ENCODE data around the gene TBCD.
"Not testable (repeated sequence)": the region's sequence is repeated elsewhere in the genome, so short reads cannot be mapped to it uniquely, and the experiment has no call there.

The TBCD gene

DNA sequence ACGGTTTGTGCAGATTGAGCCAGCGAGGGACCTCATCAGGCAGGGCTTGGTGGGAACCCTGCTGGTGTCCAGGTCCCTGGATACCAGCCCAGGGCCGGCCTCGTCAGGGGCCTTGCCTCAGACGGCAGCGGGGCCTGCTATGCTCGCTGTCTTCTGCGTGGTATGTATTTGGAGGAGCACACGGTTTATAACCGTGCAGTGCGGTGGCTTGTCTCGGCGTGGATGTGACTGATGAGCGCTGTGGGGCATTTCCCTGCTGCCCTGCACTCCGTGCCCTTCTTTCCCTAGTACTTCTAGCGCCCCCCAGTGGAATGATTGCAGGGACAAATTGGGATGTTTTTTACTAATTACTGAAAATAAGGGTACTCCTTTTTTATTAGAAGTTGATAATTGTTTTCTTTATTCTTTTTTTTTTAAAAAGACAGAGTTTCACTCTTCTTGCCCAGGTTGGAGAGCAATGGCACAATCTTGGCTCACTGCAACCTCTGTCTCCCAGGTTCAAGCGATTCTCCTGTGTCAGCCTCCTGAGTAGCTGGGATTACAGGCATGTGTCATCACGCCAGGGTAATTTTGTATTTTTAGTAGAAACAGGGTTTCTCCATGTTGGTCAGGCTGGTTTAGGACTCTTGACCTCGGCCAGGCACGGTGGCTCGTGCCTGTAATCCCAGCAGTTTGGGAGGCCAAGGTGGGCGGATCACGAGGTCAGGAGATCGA is 15.3 kb downstream of the TBCD start:
- peak; percentile 40 for DNase-seq

DNA sequence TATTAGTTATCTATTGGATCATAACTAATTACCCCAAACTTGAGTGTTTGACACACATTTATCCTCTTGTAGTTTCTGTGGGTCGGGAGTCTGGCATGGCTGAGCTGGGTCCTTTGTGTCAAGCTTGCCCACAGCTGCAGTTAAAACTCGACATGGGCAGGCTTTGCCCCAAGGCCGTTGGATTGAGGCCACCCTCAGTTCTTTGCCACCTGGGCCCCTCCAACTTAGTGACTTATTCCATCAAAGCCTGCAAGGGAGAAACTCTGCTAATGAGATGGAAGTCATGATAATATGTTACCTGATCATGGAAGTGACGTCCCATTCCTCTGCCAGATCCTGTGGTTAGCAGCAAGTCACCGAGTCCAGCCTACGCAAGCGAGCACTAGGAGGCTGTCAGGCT is 17.2 kb downstream of the TBCD start:
- DNase-seq = no peak

DNA sequence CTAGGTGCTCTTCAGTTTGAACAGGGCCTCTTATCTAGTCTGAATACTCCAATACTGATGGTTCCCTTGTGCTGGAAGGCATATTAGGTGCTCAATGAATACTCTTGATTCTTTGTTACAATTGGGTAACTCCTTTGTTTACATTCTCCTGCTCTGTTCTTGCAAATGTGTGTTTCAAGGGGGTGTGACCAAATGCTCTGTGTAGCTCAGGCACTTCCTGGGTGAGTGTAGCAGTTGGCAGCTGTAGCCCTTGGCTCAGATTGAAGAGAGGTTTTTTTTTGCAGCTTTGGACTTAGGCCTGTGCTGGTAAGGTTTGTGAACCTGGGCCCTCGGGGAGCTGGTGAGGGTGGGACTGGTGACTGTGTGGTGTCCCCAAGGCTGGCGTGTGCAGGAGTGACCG is 20.2 kb downstream of the TBCD start:
- no peak for DNase-seq

DNA sequence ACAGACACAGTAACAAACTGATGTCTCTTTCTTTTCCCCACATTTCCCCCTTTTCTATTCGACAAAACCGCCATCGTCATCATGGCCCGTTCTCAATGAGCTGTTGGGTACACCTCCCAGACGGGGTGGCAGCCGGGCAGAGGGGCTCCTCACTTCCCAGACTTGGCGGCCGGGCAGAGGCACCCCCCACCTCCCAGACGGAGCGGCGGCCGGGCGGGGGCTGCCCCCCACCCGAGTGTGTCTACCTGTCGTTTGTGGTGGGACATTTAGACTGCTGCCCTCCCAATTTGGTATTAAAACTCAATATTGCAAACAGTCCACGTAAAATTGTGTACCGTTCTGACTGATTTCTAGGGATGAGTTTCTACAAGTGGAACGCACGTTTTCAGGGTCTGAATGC is 22.6 kb downstream of the TBCD start:
- DNase-seq = not testable (repeated sequence)

DNA sequence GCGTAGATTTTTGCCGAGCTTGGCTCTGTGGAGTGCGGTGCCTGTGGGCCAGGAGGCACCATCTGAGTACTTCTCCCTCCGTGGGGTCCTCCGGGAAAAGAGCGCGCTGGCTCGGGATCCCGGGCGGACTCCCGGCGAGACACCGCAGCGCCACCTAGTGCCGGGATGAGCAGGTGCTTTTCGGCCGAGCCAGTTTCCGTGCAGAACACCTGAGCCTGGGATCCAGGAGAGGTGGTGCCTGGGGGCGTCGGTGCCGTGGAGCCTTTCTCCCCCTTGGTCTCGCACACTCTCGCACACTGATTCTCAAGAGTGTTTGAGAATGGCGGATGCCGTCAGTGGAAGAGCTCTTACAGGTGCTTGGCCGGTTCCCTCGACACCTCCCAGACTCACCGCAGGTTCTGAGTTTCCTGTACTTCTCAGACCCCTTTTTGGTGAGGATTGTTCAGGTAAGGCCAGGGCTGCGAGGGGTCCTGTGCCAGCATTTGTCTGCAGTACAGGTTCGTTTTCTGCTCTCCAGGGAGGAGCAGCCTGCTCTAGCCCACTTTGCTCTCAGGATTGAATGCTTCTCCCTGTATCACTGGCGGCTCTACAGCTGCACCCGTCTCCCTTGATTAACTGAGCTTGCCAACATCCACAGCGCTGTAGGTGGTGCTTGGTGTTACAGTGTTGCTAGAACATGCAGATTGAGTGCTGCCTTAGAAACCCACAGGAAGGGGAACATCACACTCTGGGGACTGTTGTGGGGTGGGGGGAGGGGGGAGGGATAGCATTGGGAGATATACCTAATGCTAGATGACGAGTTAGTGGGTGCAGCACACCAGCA is 23.3 kb downstream of the TBCD start:
- peak; percentile 43 for DNase-seq

DNA sequence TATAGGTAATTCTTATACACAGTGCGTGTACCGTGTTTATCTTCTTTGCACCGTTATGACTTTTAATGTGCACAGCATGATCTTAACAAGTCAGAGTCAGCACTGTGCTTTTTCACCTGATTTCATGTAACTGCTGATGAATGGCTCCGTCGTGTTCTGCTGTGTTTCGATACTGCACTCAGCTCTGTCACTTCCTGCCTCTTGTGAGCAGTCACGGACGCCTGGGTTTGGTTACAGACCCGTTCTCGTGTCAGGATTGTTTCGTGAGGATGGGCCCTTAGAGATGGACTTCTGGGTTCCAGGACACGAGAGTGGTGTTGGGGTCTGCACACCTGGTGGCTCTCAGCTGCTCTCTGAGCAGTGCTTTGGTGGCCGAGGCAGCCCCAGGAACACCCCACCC is 24.6 kb downstream of the TBCD start:
- no peak for DNase-seq

DNA sequence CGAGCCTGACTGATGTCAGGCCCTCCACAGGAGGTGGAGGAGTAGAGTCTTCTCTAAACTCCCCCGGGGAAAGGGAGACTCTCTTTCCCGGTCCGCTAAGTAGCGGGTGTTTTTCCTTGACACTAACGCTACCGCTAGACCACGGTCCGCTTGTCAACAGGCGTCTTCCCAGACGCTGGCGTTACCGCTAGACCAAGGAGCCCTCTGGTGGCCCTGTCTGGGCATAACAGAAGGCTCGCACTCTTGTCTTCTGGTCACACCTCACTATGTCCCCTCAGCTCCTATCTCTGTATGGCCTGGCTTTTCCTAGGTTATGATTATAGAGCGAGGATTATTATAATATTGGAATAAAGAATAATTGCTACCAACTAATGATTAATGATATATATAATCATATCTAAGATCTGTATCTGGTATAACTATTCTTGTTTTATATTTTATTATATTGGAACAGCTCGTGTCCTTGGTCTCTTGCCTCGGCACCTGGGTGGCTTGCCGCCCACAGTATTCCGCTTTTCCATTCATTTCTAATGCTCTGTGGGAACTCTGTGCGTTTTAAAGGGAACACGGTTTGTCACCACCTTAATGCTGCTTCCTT is 26.0 kb downstream of the TBCD start:
- DNase-seq = peak; percentile 24

DNA sequence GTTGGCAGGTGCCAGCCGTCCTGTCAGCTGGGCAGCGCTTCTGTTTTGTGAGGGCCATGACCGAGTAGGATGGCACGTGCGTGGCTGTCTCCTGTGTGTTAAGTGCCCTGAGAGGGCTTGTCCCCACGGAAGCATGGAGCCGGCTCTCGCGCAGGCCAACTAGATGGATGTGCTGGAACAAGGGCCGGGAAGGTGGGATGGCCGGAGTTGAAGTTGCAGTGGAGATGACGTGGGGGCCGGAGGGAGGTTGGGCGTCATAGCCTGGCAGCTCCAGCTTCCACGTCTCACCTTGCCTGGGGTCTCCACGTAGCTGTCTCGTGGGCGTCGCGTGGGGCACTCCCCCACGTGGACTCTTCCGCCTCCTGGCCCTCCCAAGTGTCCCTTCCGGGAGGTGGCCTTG is 27.7 kb downstream of the TBCD start:
- no peak for DNase-seq

DNA sequence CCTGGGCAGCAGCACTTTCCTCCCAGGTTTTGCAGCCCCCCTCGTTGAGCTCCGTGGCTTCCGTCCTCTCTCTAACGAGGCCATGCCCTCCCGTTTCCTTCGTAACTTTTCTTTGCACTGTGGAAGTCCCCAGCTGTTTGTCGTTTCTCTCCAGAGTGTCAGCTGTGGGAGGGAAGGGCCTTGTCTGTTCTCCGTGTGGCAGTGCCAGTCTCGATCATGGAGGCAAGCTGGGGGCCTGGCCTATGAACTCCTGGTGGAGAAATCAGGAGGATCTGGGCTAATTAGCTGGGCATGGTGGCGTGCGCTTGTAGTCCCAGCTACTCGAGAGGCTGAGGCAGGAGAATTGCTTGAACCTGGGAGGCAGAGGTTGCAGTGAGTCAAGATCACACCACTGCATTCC is 28.3 kb downstream of the TBCD start:
- DNase-seq = no peak

DNA sequence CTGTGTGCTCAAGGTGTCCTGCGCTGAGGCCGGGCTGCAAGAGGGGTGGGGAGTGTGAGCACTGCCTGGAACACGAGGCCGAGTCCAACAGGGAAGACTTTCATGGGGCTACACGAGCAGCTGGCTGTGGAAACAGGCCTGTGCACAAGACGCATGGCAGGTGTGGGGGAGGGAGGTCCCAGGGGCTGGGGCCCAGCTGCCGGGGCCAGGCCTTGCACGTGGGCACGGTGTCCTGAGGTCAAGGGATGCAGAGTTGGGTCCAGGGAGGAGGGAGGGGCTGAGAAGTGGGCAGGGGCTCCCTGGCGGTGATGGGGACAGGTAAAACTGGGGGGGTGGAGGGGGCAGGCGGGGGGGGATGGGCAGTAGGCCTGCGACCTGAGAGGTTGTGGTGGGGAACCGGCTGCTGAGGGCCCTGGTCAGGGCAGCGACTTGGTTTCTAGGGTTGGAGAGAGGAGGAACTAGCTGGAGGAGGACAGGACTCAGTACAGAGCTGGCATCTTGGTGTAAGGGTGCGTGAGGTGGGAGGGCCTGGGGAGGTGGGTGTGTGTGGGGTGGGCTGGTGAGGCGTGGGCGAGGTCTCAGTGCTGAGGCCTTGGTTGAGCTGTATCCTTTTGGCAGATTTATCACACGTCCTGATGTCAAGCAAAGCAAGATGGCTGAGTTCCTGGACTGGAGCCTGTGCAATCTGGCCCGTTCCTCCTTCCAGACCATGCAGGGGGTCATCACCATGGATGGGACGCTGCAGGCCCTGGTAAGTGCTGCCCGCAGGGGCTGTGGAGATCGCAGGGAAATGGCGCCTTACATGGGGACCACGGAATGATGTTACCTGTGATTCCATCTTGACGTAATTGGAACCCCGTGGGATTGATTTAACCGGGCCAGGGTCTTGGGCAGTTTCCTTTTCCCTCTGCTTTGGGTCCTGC is 29.4 kb downstream of the TBCD start:
- no peak for DNase-seq

DNA sequence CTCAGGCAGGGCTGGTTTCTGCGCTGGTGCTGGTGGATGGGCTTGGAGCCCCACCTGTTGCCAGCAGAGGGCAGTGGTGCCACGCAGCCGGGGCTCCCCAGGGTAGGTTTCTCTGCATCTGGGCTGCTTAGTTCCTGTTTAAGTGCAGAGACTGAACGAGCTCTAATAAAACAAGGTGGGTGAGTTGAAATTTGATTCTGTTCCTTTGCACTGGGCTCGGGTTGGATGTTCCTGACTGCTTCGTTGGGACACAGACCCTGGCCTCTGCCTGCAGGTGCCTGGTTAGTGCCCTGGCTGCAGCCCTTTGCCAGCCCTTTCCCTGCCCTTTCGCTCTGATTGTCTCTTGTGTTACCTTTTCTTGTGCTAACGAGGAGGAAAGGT is 30.0 kb downstream of the TBCD start:
- DNase-seq = peak; percentile 86

DNA sequence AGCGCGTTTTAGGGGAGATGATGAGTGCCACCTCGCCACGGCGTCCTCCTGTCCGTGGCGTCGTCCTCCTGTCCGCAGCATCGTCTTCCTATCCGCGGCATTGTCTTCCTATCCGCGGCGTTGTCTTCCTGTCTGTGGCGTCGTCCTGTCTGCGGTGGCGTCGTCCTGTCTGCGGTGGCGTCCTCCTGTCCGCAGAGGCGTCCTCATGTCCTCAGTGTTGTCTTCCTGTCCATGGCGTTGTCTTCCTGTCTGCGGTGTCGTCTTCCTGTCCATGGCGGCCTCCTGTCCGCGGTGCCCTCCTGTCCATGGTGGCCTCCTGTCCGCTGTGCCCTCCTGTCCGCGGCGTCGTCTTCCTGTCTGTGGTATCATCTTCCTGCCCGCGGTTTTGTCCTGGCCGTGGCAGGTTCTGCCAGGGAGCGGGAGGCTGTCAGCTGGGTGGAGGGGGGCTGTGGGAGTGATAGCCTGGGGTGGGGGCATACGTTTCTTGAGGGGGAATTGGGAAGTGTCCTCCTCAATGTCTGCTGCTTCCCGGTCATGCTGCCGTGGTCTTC is 30.9 kb downstream of the TBCD start:
- DNase-seq = peak; percentile 10

DNA sequence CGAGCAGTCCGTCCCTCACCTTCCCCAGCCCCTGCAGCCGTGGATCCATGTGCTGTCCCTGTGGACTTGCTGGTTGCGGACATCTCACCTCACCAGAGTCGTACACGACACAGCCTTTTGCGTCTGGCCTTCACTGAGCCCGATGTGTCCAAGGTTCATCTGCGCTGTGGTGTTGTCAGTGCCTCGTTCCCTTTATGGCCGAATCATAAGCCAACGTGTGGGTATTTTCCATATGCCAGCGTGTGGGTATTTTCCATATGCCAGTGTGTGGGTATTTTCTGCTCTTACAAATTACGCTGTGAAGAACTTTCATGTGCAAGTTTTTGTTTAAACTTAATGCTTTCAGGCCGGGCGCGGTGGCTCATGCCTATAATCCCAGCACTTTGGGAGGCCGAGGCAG is 31.6 kb downstream of the TBCD start:
- DNase-seq = no peak

DNA sequence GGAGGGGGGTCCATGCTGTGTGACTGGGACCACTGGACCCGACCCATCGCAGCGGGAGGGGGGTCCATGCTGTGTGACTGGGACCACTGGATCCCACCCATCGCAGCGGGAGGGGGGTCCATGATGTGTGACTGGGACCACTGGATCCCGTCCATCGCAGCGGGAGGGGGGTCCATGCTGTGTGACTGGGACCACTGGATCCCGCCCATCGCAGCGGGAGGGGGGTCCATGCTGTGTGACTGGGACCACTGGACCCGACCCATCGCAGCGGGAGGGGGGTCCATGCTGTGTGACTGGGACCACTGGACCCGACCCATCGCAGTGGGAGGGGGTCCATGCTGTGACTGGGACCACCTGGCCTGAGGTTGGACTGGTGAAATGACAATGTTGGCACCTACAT is 33.7 kb downstream of the TBCD start:
- not testable (repeated sequence) for DNase-seq

DNA sequence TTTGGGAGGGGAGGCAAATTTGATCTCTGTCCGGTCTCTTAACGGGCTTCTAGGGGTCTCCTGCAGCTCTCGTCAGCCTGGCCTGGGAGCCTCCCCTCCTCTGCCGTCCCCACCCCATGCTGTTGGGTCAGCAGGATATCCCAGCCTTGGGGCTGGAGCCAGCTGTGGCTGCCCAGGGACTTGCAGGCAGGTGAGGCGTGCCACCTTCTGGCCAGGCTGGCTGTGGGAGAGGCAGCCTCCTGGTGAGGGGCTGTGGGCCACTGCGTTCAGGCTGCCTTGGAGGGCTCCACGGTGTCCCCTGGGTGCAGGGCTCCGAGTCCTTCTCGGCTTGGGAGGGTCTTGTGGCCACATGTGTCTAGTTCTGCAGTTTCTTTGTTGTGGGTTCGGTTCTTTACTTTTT is 34.6 kb downstream of the TBCD start:
- DNase-seq = no peak

DNA sequence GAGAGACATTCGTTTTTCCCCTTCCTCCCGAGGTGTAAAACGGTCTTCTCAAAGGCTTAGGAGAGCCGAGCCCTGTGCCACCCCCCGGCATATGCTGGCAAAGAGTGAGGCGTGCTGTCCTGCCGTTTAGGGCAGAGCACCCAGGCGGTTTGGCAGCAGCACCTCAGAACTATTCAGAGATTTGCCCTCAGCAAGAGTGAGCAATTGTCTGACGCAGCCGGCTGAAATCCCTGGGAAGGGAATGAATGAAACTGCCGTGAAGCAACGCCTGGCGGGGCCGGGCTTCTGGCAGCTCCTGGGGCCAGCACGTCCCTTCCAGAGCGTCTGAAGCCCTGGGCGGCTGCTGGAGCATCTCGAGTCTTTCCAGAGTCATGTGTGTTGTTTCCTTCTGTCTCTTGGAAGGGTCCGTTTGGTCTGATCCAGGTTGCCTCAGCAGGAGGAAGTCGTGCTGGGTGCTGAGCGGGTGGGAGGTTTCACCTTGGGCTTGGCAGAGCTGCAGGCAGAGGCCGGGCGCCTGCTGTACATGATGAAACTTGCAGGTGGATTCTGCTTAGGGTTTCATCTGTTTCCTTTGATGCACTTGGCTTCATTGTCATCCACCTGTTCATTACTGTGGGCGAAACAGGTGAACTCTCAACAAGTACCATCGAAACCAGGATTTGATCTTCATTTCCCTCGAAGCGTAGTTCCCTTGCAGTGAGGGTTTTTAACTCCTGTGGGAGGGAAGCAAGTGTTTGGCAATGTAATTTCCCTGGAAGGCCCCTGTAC is 35.4 kb downstream of the TBCD start:
- DNase-seq = no peak

DNA sequence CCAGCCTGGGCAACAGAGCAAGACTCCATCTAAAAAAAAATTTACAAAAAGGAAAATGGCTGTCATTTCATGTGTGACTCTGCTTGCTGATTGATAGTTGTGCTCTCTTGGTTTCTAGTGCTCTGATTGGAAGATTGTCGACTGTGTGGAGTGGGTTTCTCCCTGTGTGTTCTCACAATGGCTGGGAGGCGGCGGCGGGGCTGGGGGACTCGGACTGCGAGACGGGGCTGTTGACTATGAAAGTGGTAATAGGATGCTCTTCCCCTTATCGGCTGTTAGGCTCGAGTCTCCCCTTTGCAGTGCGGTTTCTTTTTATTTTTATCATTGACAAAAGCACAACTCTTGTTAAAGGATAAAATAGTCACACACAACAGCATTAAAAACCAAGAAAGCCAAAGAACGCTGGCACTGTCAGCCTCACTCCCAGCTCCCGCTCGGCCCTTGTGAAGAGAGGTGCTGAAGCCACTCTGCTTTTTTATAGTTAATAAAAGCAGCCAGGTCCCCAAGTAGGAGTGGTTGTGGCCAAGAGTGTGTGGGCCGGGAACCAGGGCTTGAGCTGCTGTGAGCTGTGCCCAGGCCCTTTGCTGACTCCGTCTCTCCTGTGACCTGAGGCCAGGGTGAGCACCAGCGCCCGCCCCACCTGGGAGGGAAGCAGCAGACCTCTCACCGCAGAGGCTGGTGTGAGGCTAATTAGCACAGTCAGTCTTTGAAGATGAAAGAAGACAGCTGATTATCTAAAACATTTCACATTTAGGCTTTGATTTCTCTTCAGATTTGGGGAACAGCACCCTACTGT is 36.5 kb downstream of the TBCD start:
- no peak for DNase-seq

DNA sequence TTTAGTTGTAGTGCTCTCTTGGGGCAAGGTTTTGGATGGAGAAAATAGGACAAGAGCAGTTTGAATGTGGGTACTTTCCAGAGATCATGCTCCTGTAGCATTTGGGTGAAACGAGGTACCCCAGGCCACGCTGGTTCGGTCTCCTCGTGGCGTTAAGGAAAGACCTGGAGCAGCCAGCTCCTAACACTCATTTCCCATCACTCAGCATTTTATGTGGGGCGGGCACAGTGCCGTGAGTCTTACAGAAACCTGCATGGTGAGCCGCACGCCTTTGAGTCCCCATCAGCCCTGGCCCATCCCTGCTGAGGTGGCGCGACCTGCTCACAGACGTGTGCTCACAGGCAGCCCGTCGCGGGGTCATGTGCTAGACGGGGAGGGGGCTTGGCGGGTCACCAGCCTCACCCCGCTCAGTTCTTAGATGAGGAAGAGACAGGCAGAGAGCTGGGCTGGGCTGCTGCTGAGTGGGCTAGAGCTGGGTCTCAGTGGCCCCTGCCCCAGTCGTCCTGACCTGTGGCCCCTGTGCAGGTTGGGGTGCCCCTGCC is 37.3 kb downstream of the TBCD start:
- no peak for DNase-seq

DNA sequence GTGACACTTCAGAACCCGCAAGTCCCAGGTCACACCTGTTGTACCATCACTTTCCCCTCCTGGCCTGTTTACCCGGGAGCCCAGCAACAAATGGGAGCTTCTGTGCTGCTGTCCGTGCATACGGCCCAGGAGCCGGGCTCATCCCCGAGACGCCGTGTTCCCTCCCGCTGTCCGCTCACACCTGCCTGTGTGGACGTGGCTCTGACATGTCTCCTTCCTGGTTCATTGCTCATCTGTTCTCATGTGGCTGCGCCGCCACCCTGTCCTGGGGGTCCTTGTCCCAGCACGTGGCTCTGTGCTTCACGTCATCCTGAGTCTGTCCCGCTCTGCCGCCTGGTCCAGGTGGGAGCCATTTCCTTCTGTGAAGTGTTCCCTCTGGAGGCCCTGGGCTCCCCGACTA is 37.9 kb downstream of the TBCD start:
- DNase-seq = no peak

DNA sequence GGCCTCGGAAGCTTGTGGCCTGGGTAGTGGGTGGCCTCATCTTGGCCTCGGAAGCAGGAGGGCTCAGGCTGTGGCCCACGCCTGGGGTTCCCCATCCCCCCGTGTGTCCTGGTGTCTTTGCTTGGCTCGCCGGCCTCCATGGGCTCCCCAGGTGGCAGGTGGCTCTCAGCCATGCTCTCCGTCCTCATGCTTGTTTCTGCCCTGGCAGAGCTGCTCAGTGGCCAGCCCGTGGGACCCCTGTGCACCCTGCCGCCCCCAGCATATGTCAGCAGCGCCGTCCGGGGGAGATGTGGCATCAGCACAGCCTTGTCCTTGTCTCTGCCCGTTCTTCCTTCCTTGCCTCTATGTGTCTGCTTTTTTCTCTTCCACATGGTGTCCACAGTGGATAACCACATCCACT is 38.5 kb downstream of the TBCD start:
- DNase-seq = no peak

DNA sequence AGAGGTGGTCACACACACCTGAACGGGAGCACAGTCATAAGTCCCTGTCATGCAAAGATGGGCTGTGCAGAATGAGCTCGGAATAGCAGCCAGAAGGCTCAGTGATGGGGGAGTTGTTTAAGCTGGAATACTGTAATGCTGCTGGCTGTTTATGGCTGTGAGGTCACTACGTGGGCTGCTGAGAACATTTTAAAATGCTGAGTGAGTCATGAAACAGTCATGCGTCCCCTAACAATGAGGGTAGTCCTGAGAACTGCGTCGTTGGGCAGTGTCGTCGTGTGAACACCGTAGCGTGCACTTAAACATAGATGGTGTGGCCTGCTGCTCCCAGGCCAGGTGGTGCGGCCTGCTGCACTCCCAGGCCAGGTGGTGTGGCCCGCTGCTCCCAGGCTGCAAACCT is 39.7 kb downstream of the TBCD start:
- no peak for DNase-seq

All from CD4-positive, alpha-beta T cell treated with Interleukin-12 subunit alpha and Interleukin-12 subunit beta, for 1 hour (primary cell).